A673 (cell line): ENCODE data around the gene WNT2B.

Experiments used
- EZH2 ChIP-seq: fragments of 200-600 bp; sonication (generic); IDR thresholded peaks from 2 replicates; pipeline ENCODE4 v1.6.1; 2017; ENCODE audit warnings: borderline replicate concordance, low read depth, mild to moderate bottlenecking, mixed read lengths, antibody characterized with exemption, low read length; ENCODE audit not compliant: poor library complexity, severe bottlenecking
- TF ChIP-seq, protein P1 (sequence below): fragments of 300-800, 200-600 bp; sonication (generic); conservative IDR thresholded peaks from 2 replicates; pipeline ENCODE4 v1.5.1; 2017; ENCODE audit warnings: low read depth, mild to moderate bottlenecking, antibody characterized with exemption, low read length, moderate library complexity, mixed read lengths

DNA sequence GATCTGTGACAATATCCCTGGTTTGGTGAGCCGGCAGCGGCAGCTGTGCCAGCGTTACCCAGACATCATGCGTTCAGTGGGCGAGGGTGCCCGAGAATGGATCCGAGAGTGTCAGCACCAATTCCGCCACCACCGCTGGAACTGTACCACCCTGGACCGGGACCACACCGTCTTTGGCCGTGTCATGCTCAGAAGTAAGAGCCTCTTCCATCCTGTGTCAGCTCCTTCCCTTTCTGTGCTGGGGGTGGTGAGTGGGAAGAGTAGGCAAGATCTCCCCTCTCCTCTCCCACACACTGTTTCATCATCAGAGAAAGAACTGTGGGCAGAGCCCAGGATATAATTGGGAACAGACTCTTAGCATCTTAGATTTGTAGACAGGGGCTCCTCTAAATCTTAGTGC, 6.1 kb downstream of the WNT2B start:
- no peak for TF ChIP-seq EZH2
- TF ChIP-seq, protein P1, sequence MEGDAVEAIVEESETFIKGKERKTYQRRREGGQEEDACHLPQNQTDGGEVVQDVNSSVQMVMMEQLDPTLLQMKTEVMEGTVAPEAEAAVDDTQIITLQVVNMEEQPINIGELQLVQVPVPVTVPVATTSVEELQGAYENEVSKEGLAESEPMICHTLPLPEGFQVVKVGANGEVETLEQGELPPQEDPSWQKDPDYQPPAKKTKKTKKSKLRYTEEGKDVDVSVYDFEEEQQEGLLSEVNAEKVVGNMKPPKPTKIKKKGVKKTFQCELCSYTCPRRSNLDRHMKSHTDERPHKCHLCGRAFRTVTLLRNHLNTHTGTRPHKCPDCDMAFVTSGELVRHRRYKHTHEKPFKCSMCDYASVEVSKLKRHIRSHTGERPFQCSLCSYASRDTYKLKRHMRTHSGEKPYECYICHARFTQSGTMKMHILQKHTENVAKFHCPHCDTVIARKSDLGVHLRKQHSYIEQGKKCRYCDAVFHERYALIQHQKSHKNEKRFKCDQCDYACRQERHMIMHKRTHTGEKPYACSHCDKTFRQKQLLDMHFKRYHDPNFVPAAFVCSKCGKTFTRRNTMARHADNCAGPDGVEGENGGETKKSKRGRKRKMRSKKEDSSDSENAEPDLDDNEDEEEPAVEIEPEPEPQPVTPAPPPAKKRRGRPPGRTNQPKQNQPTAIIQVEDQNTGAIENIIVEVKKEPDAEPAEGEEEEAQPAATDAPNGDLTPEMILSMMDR, result no peak
